ENCODE data around the gene SDHA. TPM values are rescaled to one million over a fixed set of nuclear protein-coding genes. Genes with fewer than 3 reads are reported as not detected.

Gene SDHA
- polyA plus RNA-seq, 3 donors, result 55.0 to 98.0 (median 91.5) TPM

DNA sequence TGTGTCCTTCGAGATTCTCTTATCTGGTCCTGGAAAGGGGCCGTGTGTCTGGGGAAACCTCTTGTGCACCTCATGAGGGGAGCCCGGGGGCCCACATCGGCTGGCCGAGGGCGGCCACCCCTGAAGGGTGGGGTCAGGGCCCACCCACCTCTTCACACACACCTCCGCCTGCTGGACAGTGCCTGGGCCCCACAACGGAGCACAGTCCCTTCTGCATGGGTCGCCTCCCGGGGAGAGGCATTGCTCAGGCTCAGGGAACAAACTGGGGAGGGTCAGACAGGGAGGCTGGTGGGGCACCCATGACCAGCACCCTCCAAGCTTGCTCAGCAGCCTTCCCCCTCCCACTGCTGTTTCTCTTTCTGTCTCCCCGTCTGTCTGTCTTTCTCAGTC lies 28.1 kb upstream of the SDHA start:
- no peak overlapping the region for H2AFZ ChIP-seq (ENCODE audit: insufficient read depth, low read depth, low read length, poor library complexity, severe bottlenecking)
- TF ChIP-seq, protein P1, sequence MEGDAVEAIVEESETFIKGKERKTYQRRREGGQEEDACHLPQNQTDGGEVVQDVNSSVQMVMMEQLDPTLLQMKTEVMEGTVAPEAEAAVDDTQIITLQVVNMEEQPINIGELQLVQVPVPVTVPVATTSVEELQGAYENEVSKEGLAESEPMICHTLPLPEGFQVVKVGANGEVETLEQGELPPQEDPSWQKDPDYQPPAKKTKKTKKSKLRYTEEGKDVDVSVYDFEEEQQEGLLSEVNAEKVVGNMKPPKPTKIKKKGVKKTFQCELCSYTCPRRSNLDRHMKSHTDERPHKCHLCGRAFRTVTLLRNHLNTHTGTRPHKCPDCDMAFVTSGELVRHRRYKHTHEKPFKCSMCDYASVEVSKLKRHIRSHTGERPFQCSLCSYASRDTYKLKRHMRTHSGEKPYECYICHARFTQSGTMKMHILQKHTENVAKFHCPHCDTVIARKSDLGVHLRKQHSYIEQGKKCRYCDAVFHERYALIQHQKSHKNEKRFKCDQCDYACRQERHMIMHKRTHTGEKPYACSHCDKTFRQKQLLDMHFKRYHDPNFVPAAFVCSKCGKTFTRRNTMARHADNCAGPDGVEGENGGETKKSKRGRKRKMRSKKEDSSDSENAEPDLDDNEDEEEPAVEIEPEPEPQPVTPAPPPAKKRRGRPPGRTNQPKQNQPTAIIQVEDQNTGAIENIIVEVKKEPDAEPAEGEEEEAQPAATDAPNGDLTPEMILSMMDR (IDR thresholded peaks at IDR 0.05), result no peak
- H3K4me1 Mint-ChIP-seq, result peaks cover 6% of the 10 kb centered on the region
- intact Hi-C loops (cut with micrococcal nuclease), result no loop called here
- H3K4me3 ChIP-seq (replicated peaks in 1 of 3; ENCODE audit: low read depth in 2 of 3, low read length in 3 of 3), result no peak overlapping the region
- peaks cover 0 to 3% of the 10 kb centered on the region in 2 donors for H3K4me1 ChIP-seq (ENCODE audit: control insufficient read depth in 1 of 2, insufficient read depth in 2 of 2, low read length in 2 of 2)
- WGBS (ENCODE audit: insufficient coverage), result 91% methylated on average over 10 of the region's 11 CpGs
- no peak overlapping the region for H3K27ac Mint-ChIP-seq
- DNase-seq, result no peak
- H3K9ac ChIP-seq (ENCODE audit: insufficient read depth, low read length, poor library complexity, severe bottlenecking), result no peak overlapping the region
- H3K27ac ChIP-seq (ENCODE audit: low read depth in 1 of 2, low read length in 2 of 2), result no peak overlapping the region
- H3K36me3 Mint-ChIP-seq, result no peaks in the 10 kb centered on the region
- H3K36me3 ChIP-seq (replicated peaks in 1 of 2; ENCODE audit: control insufficient read depth in 1 of 2, insufficient read depth in 2 of 2, low read length in 2 of 2), result no peaks in the 10 kb centered on the region
- peaks cover 0 to 2% (median 0%) of the 10 kb centered on the region in 7 donors for H3K9me3 Mint-ChIP-seq
- peaks cover 0 to 8% of the 10 kb centered on the region in 2 donors for H3K27me3 ChIP-seq (ENCODE audit: control insufficient read depth in 2 of 2, insufficient read depth in 2 of 2, low read length in 2 of 2)
- H3K4me2 ChIP-seq (replicated peaks; ENCODE audit: extremely low read depth, low read length, poor library complexity, severe bottlenecking), result no peak overlapping the region
- H4K20me1 ChIP-seq (ENCODE audit: insufficient read depth, low read length), result no peaks in the 10 kb centered on the region
- H3K27me3 Mint-ChIP-seq (ENCODE audit: low read depth in 3 of 3), result peaks cover 13 to 35% (median 18%) of the 10 kb centered on the region in 3 donors
- H3K79me2 ChIP-seq (ENCODE audit: insufficient read depth, low read length), result no peaks in the 10 kb centered on the region
- H3K9me3 ChIP-seq (replicated peaks in 1 of 2; ENCODE audit: control insufficient read depth in 1 of 2, insufficient read depth in 1 of 2, low read length in 2 of 2), result no peaks in the 10 kb centered on the region
- no peak overlapping the region for H3K4me3 Mint-ChIP-seq

DNA sequence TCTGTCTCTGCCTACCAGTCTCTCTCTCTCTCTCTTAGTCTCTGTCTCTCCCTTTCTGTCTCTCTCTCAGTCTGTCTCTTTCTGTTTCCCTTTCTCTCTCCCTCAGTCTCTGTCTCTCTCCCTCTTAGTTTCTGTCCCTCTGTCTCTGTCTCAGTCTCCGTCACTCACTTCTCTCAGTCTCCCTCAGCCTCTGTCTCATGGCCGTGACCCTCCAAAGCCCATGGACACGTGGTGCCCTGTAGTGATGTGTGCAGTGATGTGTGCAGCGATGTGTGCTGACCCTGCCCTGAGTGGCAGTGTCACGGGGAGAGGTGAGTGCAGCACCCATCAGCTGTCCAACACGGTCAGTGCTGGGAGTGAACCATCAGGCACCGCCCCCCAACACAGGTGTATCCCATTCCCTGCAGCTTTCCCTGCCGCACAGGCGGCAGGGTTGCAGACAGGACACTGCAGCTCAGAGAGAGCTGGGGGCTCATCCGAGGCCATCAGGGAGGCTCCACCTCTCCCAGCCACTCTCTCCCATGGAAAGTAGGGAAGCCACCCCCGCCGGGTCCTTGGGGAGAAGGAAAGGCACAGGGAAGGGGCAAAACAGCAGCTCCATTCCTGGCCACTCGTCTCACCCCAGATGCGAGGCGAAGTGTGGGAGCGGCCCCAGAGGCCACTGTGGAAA lies 27.6 kb upstream of the SDHA start:
- H3K4me3 ChIP-seq (replicated peaks in 1 of 3; ENCODE audit: low read depth in 2 of 3, low read length in 3 of 3), result no peak overlapping the region
- Mint-ChIP-seq H3K4me3 (peak overlapping the region in 1 of 2 donors; percentile 19), H3K36me3 (no peaks in the 10 kb centered on the region), H3K4me1 (peaks cover 6% of the 10 kb centered on the region), H3K27me3 (ENCODE audit: low read depth in 3 of 3) (peaks cover 13 to 35% (median 18%) of the 10 kb centered on the region in 3 donors), H3K27ac (no peak overlapping the region), H3K9me3 (peaks cover 0 to 2% (median 0%) of the 10 kb centered on the region in 7 donors)
- H3K79me2 ChIP-seq (ENCODE audit: insufficient read depth, low read length), result no peaks in the 10 kb centered on the region
- peaks cover 0 to 3% of the 10 kb centered on the region in 2 donors for H3K4me1 ChIP-seq (ENCODE audit: control insufficient read depth in 1 of 2, insufficient read depth in 2 of 2, low read length in 2 of 2)
- no peak overlapping the region for H3K4me2 ChIP-seq (replicated peaks; ENCODE audit: extremely low read depth, low read length, poor library complexity, severe bottlenecking)
- H3K27ac ChIP-seq (ENCODE audit: low read depth in 1 of 2, low read length in 2 of 2), result no peak overlapping the region
- no peak overlapping the region for H3K9ac ChIP-seq (ENCODE audit: insufficient read depth, low read length, poor library complexity, severe bottlenecking)
- WGBS (ENCODE audit: insufficient coverage), result 84% methylated on average over 8 of the region's 16 CpGs
- TF ChIP-seq, protein P1 (IDR thresholded peaks at IDR 0.05), result no peak
- DNase-seq, result no peak
- no peaks in the 10 kb centered on the region for H3K9me3 ChIP-seq (replicated peaks in 1 of 2; ENCODE audit: control insufficient read depth in 1 of 2, insufficient read depth in 1 of 2, low read length in 2 of 2)
- no peaks in the 10 kb centered on the region for H4K20me1 ChIP-seq (ENCODE audit: insufficient read depth, low read length)
- H3K36me3 ChIP-seq (replicated peaks in 1 of 2; ENCODE audit: control insufficient read depth in 1 of 2, insufficient read depth in 2 of 2, low read length in 2 of 2), result no peaks in the 10 kb centered on the region
- H3K27me3 ChIP-seq (ENCODE audit: control insufficient read depth in 2 of 2, insufficient read depth in 2 of 2, low read length in 2 of 2), result peaks cover 0 to 8% of the 10 kb centered on the region in 2 donors
- H2AFZ ChIP-seq (ENCODE audit: insufficient read depth, low read depth, low read length, poor library complexity, severe bottlenecking), result no peak overlapping the region
- intact Hi-C loops (cut with micrococcal nuclease), result no loop called here

Measured in CD14-positive monocyte (primary cell).